B cell (primary cell): ENCODE measurements around the gene DMC1. TPM values are rescaled to one million over a fixed set of nuclear protein-coding genes. Genes with fewer than 3 reads are reported as not detected.

Source experiments
- ATAC-seq: fragments of 200-7000 bp; cut with Tn5 transposase; one replicate; pipeline ENCODE4 v1.10.0; 2021; ENCODE audit warnings: low read depth, mild to moderate bottlenecking, moderate number of reproducible peaks, moderate library complexity
- CTCF ChIA-PET: fragments of 350-600 bp; sonication (Branson Sonifier 250); formaldehyde crosslinking; loops from one replicate; lab custom pipeline; 2021; ENCODE audit warnings: antibody characterized with exemption, inconsistent platforms; lab: Charles Lee
- POLR2A ChIA-PET: fragments of 350-600 bp; sonication (Branson Sonifier 250); formaldehyde crosslinking; loops from one replicate; lab custom pipeline; 2021; ENCODE audit warnings: antibody characterized with exemption; lab: Charles Lee
- DNase-seq: peaks from one replicate; pipeline ENCODE4 v3.0.0; 2013
- H2AFZ ChIP-seq: 2 replicates; pipeline ENCODE4 v1.6.1; 2012; ENCODE audit warnings: mild to moderate bottlenecking, low read depth, low read length; ENCODE audit not compliant: insufficient read depth, poor library complexity, severe bottlenecking
- H3K27ac ChIP-seq, 2 donors: 1 replicate in 1 of 2; 2 replicates in 1 of 2; pipeline ENCODE4 v1.5.1; 2012 to 2013; ENCODE audit warnings: low read length in 2 of 2, mild to moderate bottlenecking in 2 of 2, moderate library complexity in 1 of 2
- H3K27me3 ChIP-seq, 4 experiments: fragments of 200-600 bp in 1 of 4; sonication (generic) in 1 of 4; replicated peaks in 1 of 4; 1 replicate in 2 of 4; 2 replicates in 2 of 4; pipeline versions ENCODE4 v1.6.1 to v1.7.0; 2013 to 2016; ENCODE audit warnings: low read length in 3 of 4, mild to moderate bottlenecking in 2 of 4, mixed read lengths in 1 of 4, moderate library complexity in 1 of 4; ENCODE audit not compliant: insufficient read depth in 4 of 4, control insufficient read depth in 3 of 4; ENCODE audit errors: control extremely low read depth in 1 of 4
- H3K36me3 ChIP-seq, 2 experiments: replicated peaks in 1 of 2; 1 replicate in 1 of 2; 2 replicates in 1 of 2; pipeline versions ENCODE4 v1.6.1 to v1.7.1; 2013; ENCODE audit warnings: low read length in 1 of 2; ENCODE audit not compliant: insufficient read depth in 2 of 2, control insufficient read depth in 1 of 2; ENCODE audit errors: control extremely low read depth in 1 of 2, extremely low read depth in 1 of 2
- H3K4me1 ChIP-seq, 2 donors: fragments of 200-600 bp in 1 of 2; sonication (generic) in 1 of 2; 1 replicate in 1 of 2; 2 replicates in 1 of 2; pipeline versions ENCODE4 v1.5.1 to v1.6.1; 2013 to 2017; ENCODE audit warnings: low read length in 2 of 2; ENCODE audit not compliant: control insufficient read depth in 2 of 2, insufficient read depth in 2 of 2
- H3K4me2 ChIP-seq: replicated peaks from 2 replicates; pipeline ENCODE3; 2012; ENCODE audit warnings: mild to moderate bottlenecking, low read depth, low read length; ENCODE audit not compliant: poor library complexity, severe bottlenecking
- H3K4me3 ChIP-seq, 5 experiments: fragments of 200-600 bp in 1 of 5; sonication (generic) in 1 of 5; 1 replicate in 3 of 5; 2 replicates in 2 of 5; pipeline versions ENCODE4 v1.5.1 to v1.7.0; 2011 to 2016; ENCODE audit warnings: low read length in 4 of 5, mild to moderate bottlenecking in 4 of 5, low read depth in 2 of 5, control low read depth in 1 of 5, moderate library complexity in 1 of 5; ENCODE audit not compliant: insufficient read depth in 1 of 5; ENCODE audit errors: control extremely low read depth in 1 of 5, extremely low read depth in 1 of 5
- H3K79me2 ChIP-seq: fragments of 200-600 bp; sonication (generic); one replicate; pipeline ENCODE4 v1.6.0; 2016; ENCODE audit warnings: low read length; ENCODE audit not compliant: control insufficient read depth, insufficient read depth
- H3K9ac ChIP-seq: fragments of 200-600 bp; sonication (generic); 2 replicates; pipeline ENCODE4 v1.6.1; 2017; ENCODE audit warnings: mild to moderate bottlenecking, low read length, moderate library complexity
- H3K9me3 ChIP-seq, 3 donors: one replicate each; pipeline versions ENCODE4 v1.6.1 to v1.7.1; 2013; ENCODE audit warnings: low read length in 2 of 3; ENCODE audit not compliant: control insufficient read depth in 2 of 3, insufficient read depth in 1 of 3; ENCODE audit errors: control extremely low read depth in 1 of 3
- H4K20me1 ChIP-seq: 2 replicates; pipeline ENCODE4 v1.6.0; 2012; ENCODE audit warnings: mild to moderate bottlenecking, low read length; ENCODE audit not compliant: insufficient read depth, control insufficient read depth, poor library complexity, severe bottlenecking
- H3K27ac Mint-ChIP-seq: one replicate; pipeline ENCODE4 v1.8.0; 2021; ENCODE audit warnings: mixed read lengths
- H3K27me3 Mint-ChIP-seq: one replicate; pipeline ENCODE4 v1.8.0; 2021; ENCODE audit warnings: mixed read lengths
- H3K4me1 Mint-ChIP-seq: one replicate; pipeline ENCODE4 v1.8.0; 2021; ENCODE audit warnings: mixed read lengths
- H3K4me3 Mint-ChIP-seq: one replicate; pipeline ENCODE4 v1.8.0; 2021; ENCODE audit warnings: mixed read lengths
- H3K9me3 Mint-ChIP-seq: one replicate; pipeline ENCODE4 v1.8.0; 2022; ENCODE audit warnings: mixed read lengths; ENCODE audit not compliant: insufficient read depth
- CTCF ChIP-seq: fragments of 200-600 bp; IDR thresholded peaks from one replicate; pipeline ENCODE4 v1.8.0; 2022; ENCODE audit warnings: antibody characterized with exemption, mild to moderate bottlenecking
- EZH2 ChIP-seq: IDR thresholded peaks from 2 replicates; pipeline ENCODE4 v1.6.1; 2012; ENCODE audit warnings: borderline replicate concordance, low read depth, mild to moderate bottlenecking, moderate library complexity, low read length; ENCODE audit not compliant: insufficient read depth, poor library complexity, severe bottlenecking
- WGBS: methylation state at CpG from one replicate; pipeline ENCODE4 v1.1.5; 2013; ENCODE audit warnings: missing lambda C conversion rate; ENCODE audit not compliant: insufficient coverage; 5-methylcytosine and 5-hydroxymethylcytosine counted together
- intact Hi-C: fragments of 100-400 bp; cut with micrococcal nuclease; formaldehyde crosslinking; loops from one replicate; pipeline ENCODE4 v1.10.0; 2022
- polyA plus RNA-seq: library from polyadenylated mRNA; depleted of rRNA; stranded (reverse); fragments of >200 nt; gene quantifications from 2 replicates; pipeline ENCODE4 v1.2.3, GENCODE V29; 2012
- total RNA-seq, 2 donors: library from RNA; stranded (reverse); fragments of 120-200 nt in 1 of 2; gene quantifications; 1 replicate in 1 of 2; 2 replicates in 1 of 2; pipeline versions ENCODE4 v1.2.3 to v1.2.4, GENCODE V29; 2013 to 2022

DMC1 gene
- total and polyA plus RNA-seq, 2 donors (not counting 1 experiment from before 2014, with no cell fraction given), result 0.64 TPM; not detected in 1

GRCh38 chr22:38549101-38549894, 20.7 kb downstream of the DMC1 start:
- no peaks in the 10 kb centered on the region for H3K27me3 Mint-ChIP-seq
- ATAC-seq (peak; percentile 54), DNase-seq (peak; percentile 36)
- TF ChIP-seq EZH2 (no peak), CTCF (no peak)
- 100% methylated on average over 1 of the region's 7 CpGs for WGBS
- H2AFZ ChIP-seq, result no peak overlapping the region
- H3K9me3 Mint-ChIP-seq, result peaks cover 2% of the 10 kb centered on the region
- no peaks in the 10 kb centered on the region for H4K20me1 ChIP-seq
- H3K9ac ChIP-seq, result no peak overlapping the region
- peak overlapping the region in 1 of 2 donors; percentile 3 for H3K27ac ChIP-seq
- peaks cover 17% of the 10 kb centered on the region for H3K4me1 Mint-ChIP-seq
- no peaks in the 10 kb centered on the region for H3K36me3 ChIP-seq
- H3K27ac Mint-ChIP-seq, result no peak overlapping the region
- no peak overlapping the region for H3K4me3 ChIP-seq
- no peaks in the 10 kb centered on the region for H3K27me3 ChIP-seq
- ChIA-PET CTCF (interaction anchor here (0.6 to 0.9 kb wide), 2 partner anchors 10 to 690 kb away, joined by 3 to 5 read pairs; no protein-coding TSS in a partner anchor), POLR2A (interaction anchor here (0.6 kb wide), 1 partner anchor 308 kb away, joined by 3 read pairs; no protein-coding TSS in a partner anchor)
- H3K4me3 Mint-ChIP-seq, result no peak overlapping the region
- peaks cover 0 to 5% (median 2%) of the 10 kb centered on the region in 3 donors for H3K9me3 ChIP-seq
- peak overlapping the region; percentile 27 for H3K4me2 ChIP-seq
- H3K79me2 ChIP-seq, result no peaks in the 10 kb centered on the region
- intact Hi-C loops, result no loop called here
- peaks cover 9 to 12% of the 10 kb centered on the region in 2 donors for H3K4me1 ChIP-seq

- no peak for ATAC-seq
- Histone ChIP-seq H3K36me3 (no peaks in the 10 kb centered on the region), H3K27me3 (no peaks in the 10 kb centered on the region), H4K20me1 (no peaks in the 10 kb centered on the region), H3K4me3 (no peak overlapping the region), H3K9me3 (peaks cover 0 to 15% (median 10%) of the 10 kb centered on the region in 3 donors), H3K4me2 (no peak overlapping the region), H3K4me1 (no peaks in the 10 kb centered on the region), H3K27ac (no peak overlapping the region), H2AFZ (no peak overlapping the region), H3K9ac (no peak overlapping the region), H3K79me2 (no peaks in the 10 kb centered on the region)
- TF ChIP-seq EZH2, result no peak
- TF ChIP-seq CTCF, result no peak
- H3K4me3 Mint-ChIP-seq, result no peak overlapping the region
- intact Hi-C loops, result no loop called here
- peaks cover 8% of the 10 kb centered on the region for H3K9me3 Mint-ChIP-seq
- CTCF ChIA-PET, result interaction anchor here (0.5 to 1.4 kb wide), 2 partner anchors 35 to 58 kb away, joined by 3 read pairs; no protein-coding TSS in a partner anchor
- peaks cover 4% of the 10 kb centered on the region for H3K4me1 Mint-ChIP-seq
- DNase-seq, result no peak
- no peaks in the 10 kb centered on the region for H3K27me3 Mint-ChIP-seq
- no CpG with 5 or more reads among the region's 2 CpGs for WGBS
- no peak overlapping the region for H3K27ac Mint-ChIP-seq
- POLR2A ChIA-PET, result no interaction called here
Observed at GRCh38 chr22:38540701-38541100, 29.3 kb downstream of the DMC1 start.
